ENCODE results near the gene TSPAN7.

Gene TSPAN7

DNA sequence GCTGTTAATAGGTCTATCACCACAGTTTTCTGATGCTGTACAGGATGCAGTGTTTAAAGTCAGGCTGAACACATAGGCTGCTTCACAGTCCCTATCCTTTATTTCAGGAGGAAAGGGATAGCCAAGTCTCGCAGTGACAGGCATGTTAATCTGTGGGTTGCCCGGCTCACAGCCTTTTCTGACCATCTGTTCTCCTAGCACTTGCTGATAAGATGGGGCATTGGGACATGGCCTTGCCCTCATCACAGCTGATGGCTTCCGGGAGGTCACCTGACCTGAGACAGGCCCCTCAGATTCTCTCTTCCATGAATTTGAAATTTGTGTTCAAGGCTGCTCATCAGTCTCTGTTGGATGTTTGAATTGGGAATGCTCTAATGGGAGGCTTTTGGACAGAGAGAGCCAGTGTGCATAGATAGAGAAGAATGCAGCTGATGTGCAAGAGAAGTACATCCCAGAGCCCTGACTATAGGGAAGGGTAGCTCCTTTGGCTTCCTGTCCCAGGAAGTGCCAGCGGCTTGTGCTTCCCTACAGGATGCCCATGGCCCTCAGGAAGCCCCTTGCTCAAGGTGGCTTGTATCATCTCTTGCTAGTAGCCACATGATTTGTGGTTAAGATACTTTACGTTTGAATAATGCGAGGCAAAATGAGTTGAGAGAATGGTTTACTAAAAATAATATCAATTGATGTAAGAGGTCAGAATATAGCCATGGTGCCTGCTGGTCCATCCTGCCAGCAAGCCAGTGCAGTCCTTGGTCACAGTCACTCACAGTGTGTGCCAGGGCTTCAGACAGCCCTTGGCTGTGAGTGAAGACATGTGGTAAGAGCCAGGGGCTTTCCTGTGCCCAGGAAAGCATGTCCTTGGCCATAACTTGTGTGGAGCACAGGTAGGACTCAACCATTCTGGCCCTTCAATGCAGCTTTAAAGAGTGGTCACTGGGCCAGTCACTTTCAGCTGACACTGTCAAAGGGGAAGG, 88.6 kb downstream of the TSPAN7 start:
- no peak for DNase-seq

DNA sequence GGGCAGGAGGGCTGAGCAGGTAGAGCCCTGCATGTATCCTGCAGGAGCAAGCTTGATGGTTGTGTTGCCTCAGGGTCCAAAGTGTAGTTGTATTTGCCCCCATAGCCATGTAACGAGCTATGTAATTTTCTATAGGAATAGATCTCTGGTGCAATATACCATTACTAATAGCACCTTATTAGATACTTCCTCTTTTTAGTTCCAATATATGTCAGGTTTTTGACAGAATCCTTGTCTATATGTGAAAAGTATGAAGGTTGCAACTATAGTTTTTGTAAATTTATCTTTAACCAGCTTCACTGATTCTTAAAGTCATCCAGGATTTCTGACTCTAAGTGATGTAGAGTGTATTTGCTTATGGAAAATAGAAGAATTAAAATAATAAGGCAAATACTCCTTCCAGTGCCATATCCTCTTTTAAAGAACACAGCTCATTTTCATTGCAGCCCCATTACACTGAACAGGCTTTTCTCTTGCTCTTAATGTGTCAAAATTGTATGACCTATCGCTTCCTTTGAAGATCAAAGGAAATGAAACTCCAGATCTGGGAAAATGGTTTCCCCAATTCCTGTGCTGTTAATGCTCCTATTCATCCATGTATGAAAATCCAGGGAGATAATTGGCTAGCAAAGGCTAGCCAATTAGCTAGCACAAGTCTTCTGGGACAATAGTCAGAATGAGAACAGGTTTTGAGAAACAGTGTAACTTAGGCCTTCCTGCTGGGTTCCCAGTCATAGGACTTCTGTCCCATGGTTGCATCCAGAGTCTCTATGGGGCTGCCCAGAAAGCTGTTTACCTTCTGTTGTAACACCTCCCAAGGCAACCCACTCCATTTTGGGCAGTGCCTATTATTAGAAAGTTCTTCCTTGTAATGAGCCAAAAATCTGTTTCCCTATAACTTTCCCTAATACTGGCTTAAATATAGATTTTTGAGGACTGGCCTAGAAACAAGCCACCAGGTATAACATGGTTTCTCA, 90.6 kb downstream of the TSPAN7 start:
- no peak for DNase-seq

DNA sequence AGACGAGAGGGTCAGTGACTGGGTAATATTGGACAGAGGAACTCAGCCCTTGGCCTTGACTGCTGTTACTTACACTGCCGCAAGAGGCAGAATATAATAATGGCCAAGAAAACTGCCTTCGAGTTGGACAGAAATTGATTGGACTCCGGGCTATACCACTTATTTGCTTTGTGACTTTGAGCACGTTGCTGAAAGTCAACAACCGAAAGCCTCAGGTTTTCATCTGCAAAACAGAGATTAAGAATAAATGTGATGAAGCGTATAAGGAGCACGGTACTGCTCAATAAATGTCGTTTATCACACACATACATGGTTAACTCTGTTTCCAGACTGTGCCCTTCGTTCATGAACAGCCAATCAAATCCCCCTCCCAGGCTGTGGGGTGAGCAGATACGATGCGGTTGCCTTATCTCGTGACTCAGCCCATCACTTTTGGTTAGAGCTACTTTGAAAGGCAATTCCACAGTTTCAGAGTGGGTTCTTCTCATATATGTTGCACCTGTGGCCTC, 91.6 kb downstream of the TSPAN7 start:
- no peak for DNase-seq

DNA sequence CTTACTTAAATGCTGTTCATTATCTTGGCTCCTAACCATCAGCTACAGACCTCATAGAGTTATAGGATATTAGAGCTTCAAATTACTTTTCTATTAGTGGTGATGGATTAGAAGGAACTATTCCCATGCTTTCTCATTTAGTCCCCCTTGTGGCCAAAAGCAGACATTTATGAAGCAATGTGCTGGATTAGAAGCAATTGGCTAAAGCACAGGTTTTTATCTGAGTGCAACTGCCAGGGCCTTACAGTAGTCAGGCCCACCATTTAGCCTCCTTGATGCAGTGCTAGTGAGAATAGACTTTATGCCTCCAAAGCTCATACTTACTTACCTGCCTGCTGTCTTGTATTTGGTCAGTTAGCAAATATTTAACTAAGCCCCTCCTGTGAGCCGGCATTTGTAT, 93.0 kb downstream of the TSPAN7 start:
- DNase-seq: no peak

DNA sequence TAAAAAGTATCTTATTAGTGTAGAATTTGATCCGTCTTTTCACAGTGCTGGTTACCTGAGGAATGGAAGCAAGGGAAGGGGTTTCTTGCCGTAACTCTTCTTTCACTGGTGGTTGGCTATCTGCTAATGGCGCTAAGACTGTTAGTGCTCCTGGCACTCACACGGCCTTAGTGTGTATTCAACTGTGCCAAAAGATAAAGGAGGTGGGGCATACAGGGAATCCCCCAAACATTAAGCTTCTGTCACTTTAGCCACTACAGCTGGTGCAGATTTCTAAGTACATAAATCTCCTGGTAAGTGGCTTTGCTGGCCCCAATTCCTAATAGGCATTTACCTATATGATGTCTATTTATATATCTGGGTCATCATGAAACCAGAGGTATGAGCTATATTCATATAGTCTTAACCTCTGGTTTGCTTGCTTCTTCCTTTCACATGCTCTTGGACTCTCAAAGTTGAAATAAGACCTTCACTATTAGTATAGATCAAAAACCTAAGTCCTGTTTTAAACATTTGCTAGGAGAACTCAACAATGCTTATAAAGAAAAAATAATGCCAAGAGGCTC, 95.1 kb downstream of the TSPAN7 start:
- no peak for DNase-seq

DNA sequence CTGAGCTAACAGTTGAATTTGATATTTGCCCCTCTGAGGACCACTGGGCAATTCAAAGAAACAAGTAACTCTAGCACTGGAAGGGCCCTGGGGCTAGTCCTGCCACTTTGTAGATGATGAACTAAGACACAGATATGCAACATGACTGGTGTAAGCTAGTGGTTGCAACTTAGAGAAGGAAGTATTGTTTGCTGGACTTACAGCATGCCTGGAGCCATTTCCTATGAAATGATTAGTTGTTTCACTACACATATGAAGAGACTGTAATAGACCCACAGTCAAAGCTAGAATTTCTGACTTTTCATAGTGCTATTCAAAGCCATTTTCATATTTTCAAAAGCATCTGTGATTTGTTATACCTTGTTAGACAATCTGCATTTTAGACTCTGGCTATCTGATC, 96.2 kb downstream of the TSPAN7 start:
- DNase-seq: no peak

DNA sequence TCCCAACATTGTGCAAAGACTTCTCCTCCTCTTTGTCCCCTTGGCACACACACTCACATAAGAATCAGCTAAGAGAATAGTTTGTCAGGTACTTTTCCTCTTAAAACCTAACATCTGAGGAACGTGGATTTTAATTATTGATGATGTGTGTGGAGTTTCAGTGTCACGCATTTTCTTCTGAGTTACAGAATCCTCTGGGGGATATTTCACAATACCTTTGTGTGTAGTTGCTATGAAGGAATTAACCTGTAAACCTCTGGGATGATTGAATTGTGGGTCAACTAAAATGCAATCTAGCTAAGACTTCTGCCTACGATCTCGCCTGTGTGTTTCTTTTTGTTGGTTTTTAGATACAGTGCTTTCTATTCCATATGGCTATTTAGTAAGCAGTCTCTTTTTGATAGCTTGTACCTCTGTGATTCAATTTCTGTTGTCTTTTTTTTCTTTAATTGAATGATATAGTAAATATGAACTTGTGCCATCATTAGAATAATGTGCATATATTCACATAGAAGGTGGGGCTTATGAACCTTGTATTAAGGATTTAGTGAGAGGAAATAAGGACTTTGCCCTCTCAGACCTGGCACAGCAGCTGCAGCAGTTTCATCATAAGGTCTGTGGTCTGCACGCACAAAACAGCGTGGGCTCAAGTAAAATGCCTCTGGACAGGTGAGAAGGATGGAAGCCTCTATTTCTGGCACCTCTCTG, 99.2 kb downstream of the TSPAN7 start:
- DNase-seq: no peak

DNA sequence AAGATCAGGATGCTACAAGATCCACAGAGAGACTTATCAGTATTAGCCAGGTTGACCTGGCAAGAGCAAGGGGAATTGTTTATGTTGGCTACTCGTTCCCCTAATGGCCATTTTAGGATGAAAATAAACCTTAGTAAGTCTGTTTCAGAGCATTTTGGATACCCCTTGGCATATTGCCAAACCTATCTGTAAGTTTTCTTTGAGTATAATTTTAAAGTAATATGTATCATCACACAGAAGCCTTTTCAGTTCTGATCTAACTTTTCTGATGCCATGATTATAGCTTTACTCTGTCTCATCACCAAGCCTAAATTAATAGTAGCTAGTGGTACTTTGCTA, 99.7 kb downstream of the TSPAN7 start:
- DNase-seq: no peak

DNA sequence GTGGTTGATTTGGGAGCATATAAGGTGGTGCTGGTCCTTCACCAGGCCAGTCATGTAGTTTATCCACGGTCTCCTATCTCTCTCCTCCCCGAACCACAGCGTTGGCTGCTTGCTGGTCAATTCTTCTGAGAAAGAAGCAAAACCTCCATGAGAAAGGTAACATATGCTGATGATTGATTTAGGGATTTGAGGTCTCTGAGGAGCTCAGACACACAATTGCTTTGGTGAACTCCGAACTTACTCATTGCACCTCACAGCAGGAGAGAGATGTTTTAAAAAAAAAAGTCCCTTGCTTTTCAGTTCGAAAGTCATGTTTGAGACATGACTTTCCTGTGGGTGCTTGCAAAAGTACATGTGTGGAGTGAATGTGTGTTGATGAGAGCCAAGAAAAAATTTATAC, 100.2 kb downstream of the TSPAN7 start:
- no peak for DNase-seq

DNA sequence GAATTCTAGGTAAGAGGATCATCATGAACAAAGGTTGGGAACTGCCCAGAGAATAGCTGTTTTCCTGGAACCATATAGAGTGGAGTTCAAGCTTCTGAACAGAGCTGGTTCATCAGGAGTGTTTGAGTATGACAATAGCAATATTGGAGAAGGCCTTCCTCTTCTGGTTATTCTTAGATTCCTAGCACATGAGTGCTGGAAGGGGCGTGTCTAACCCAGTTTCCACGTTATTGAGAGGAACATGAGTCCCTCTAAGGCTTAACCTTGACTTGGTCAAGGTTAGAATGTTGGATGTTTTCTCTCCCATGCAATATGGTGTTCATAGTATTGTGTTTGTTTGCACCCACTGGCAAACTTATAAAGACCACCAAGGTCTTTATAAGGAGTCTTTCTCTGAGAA, 101.3 kb downstream of the TSPAN7 start:
- no peak for DNase-seq

DNA sequence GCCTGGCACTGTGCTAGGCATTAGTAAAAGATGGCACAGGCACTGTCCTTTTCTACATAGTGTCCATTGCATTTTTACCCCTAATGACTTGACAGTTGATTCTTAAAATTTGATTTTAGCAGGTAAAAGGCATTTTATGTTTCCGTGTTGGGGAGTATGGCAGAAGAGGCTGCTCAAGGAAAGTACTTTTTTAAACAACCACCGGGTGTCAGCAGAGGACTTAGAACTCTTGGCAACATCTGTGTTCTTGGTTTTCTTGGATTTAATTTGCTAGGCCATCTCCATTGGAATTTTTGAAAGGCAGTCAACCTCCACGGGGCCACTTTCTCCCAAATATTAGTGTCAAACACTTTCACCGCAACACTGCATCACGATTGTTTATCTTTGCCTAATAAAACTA, 102.9 kb downstream of the TSPAN7 start:
- DNase-seq: peak; percentile 25

DNA sequence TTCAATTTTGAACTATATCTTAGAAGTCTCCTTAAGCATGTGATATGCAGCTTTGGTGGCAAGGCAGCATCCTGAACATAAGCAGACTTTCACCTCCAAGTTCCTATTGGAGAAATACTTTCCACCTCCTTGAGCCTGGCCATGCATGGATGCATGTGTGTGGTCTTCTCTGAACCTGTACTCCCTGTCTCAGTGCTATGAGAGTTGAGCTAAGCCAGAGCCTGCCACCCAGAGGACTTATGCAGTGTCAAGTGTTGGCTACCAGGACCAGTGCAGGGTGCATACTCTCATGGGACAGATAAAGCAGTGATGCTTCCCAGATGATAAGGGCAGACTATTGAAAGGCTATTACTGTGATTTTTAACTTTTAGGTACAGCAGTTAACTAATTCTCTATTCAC, 105.6 kb downstream of the TSPAN7 start:
- DNase-seq: no peak

DNA sequence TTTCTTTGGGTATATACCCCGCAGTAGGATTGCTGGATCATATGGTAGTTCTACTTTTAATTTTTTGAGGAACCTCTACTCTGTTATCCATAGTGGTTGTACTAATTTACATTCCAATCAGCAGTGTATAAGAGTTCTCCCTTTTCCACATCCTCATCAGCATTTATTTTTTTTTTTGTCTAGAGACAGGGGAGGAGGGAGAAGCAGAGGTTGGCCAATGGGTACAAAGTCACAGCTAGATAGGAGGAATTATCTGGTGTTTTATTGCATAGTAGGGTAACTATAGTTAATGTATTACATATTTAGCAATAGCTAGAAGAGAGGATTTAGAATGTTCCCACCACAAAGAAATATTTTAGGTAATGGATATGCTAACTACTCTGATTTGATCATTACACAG, 107.4 kb downstream of the TSPAN7 start:
- no peak for DNase-seq

DNA sequence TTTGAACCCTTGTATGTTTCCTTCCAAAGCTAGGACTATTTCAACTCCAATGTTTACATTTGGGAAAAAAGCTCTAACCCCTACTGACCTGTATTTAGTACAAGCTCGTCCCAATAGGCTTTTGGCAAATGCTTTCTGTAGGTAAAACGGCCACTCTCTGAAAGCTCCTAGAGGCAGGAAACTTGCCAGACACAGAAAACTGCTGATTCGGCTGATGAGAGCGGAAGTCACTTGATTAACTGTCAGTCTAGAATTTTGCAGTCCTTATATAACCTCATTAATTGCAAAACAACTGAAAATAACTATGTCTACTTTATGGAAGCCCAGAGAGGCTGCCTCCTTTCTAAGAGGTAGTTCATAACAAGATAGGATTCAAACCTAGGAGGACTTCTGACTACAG, 108.1 kb downstream of the TSPAN7 start:
- DNase-seq: no peak

DNA sequence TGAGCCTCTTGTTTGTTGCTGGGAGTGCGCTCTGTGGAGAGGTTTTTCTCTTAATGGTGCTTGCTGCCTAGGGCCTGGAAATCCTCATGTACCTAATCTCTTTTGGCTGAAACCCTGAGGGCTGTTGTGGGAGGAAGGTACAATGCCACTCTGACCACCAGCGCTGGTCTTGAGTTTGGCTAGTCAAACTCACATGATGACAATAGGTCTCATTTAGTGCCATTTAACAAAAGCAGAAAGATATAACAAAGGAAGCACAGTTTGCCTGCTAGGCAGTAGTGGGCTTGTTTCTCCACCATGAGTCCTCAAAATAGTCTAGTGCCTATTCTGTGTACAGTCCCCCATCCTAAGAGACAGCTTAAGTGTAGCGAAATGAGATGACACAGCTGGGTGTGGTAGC, 111.3 kb downstream of the TSPAN7 start:
- no peak for DNase-seq

DNA sequence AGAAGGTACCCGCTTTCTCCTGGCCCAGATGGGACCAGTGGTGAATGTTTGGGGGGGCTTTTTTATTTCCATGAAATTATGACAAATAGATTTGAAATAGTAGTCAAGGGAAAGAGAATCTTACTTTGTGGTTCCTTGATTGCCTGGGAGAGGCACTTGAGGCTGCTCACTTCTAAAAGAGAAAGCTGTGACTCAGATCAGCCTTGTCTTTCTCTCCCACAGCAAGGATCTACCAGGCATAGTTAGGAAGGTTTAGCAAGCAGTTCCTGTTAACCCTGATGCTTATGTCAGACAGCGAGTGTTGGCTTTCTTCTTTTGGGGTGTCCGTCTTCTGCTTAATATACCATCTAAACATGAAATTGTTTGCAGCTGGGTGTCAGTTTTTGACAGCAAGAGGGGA, 114.5 kb downstream of the TSPAN7 start:
- DNase-seq: no peak

DNA sequence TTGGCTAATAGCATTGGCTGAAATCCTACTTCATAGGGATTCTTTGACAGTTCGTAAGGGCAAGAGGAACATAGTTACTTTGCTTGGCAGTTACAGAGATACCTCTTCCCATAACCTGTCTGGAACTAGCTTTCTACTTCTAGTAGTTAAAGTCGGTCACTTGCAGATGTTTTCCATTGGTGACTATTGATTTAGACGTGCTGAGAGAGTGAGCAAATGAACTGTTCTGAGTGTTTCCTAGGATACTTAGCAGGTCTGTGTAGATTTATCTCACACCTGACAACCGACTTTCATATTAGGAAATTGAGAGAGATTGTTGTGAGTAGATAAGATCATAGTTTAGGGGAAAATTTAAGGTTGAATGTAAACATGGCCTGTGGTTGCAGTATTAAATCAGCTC, 116.8 kb downstream of the TSPAN7 start:
- no peak for DNase-seq

DNA sequence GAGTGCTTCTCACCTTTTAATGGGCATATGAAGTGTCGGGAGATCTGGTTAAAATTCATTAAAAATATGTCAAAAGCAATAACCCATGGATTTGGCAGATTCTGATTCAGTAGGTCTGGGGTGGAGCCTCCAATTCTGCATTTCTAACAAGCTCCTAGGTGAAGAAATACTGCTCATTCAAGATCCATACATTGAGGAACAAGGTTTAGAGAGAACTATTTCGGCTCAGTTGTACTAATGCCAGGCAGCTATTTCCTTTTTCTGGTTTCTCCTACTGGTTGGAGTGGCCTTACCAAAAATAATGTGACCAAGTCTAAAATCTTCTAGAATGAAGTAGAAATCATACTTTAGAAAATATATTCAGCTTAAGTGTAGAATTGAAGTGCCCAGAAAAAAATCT, 117.5 kb downstream of the TSPAN7 start:
- DNase-seq: no peak

DNA sequence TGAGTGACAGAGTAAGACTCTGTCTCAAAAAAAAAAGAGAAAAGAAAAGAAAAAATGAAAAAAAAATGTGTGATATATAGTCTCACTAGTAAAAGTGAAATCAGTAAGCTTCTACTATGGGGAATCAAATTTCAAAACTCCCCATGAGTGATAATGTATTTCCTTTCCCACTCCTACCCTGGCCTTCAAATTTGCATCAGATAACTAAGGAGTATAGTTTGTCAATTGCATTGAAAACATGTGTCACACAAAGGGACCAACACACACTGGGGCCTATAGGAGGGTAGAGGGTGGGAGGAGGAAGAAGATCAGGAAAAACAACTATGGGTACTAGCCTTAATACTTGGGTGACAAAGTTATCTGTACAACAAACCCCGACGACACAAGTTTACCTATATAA, 118.4 kb downstream of the TSPAN7 start:
- DNase-seq: no peak

DNA sequence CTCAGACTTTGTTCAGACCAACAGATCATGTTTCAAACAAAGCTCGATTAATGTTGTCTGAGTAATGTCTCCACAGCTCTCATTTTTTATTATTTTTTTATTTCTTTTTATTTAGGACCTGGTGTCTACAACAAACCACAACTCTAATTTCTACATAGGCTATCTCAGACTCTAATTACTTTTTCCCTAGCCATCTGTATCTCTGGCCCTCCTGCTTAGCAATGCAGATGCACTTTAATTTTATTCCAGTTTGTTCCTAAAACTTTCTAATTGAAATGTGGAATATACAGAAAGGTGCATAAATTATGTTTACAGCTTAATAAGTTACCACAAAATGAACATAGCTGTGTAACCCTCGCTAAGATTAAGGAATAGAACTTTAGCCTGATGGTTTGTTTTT, 120.8 kb downstream of the TSPAN7 start:
- DNase-seq: no peak

DNA sequence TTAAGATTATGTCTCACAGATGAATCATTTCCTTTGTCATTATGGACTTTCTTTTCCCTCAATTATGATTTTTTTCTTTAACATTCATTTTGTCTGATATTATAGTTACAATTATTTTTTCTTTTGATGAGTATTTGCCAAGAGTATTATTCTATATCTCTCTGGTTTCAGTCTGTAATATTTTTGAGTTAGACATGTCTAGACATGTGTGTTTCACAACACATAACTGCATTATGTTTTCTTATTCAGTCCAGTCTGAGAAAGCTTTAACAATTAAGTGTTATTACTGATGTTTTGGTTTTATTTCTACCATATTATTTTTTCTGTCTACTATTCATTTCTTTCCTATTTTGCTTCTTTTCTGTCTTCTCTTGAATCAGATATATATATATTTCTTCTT, 131.6 kb downstream of the TSPAN7 start:
- no peak for DNase-seq

DNA sequence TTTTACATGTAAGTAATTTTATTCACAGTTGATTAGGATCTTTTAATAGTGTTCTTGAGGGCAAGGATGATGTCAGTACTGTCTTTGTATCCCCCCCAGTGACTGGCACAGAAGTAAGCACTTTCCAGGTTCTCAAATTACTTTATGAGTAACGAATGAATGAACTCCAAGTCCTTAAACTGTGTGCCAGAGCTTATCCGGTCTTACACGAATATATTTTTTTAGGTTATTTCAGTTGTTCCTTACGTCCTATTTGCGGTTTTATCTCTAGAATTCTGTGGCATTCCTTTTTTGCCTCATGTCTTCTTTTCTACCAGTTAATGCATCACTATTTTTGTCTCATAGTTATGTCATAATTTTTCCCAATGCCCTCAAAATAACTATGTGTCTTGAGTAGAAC, 133.1 kb downstream of the TSPAN7 start:
- no peak for DNase-seq

DNA sequence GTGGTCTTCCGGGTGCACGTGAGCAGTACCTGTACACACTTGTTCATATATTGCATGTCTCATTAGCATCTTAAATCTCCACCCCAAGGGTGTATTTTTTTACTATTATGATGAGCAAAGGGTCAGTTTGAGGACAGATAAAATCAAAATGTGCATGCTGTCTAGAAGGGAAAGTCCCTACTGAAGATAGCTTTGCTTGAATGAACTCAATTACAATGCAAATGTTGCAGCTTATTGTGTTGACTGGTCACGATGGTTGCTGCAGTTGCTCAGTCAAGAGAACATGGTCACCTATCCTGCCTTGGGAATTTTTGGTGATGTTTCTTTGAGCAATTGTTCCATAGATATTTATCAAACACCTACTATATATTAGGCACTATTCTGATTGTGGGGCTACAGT, 136.1 kb downstream of the TSPAN7 start:
- DNase-seq: no peak

All from NCI-H146 (cell line).